GM10248 (cell line): Measurements from ENCODE around the gene PIGR.
A peak's percentile ranks its signal among the peaks of the same experiment; 100 is the strongest.

Experiments
- CTCF ChIA-PET: fragments of 300-600 bp; sonication (Branson Sonifier 250); formaldehyde crosslinking; extraction: SDS; loops from one replicate; lab custom pipeline; 2021; ENCODE audit warnings: antibody characterized with exemption; lab: Yijun Ruan, JAX
- POLR2A ChIA-PET: fragments of 350-650 bp; sonication (Branson Sonifier 250); formaldehyde crosslinking; extraction: SDS; loops from one replicate; lab custom pipeline; 2020; ENCODE audit warnings: antibody characterized with exemption; lab: Yijun Ruan, JAX
- DNase-seq: peaks from one replicate; pipeline ENCODE4 v3.0.0; 2012; ENCODE audit errors: extremely low spot score
- CTCF ChIP-seq: IDR thresholded peaks from 2 replicates; pipeline ENCODE4 v1.5.1; 2012; ENCODE audit warnings: mild to moderate bottlenecking, low read depth; ENCODE audit errors: extremely low read depth, missing control alignments, control extremely low read depth

The PIGR gene

DNA sequence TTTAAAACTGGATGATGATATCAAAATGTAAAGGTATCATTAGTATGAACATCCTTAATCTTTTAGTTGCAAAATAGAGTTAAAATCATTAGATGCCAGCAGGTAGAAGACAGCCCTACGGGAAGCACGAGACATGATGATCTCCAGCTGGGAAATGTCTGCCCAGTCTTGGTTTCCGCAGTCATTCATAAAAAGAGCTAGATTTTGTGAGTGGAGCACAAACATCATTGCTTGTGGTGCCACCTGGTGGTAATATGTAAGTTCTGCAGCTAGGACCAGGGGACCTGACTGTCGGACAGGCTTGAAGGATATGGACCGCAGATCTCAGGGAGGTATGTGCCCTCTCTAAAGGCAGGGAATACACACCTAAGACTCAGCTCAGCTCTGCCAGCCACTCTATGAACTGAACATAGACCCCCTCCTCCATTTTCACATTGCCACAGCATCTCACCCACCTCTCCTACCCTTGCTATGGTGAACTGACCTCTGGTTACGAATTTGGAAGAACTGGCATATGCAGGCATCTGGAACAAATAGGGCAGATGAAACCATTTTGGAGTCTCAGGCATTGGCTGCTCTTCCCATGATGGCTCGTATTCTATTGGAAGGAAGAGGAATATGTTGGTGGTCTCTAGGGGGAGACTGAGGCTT is 33.7 kb downstream of the PIGR start:
- ChIA-PET CTCF (interaction anchor here (0.6 to 12.9 kb wide), 71 partner anchors 10 to 587 kb away, joined by 3 to 307 read pairs (median 6); partner anchors contain the start of genes EIF2D, FCAMR, FCMR and IL20), POLR2A (no interaction called here)
- peak; percentile 76 for TF ChIP-seq CTCF
- DNase-seq = peak; percentile 70

- POLR2A ChIA-PET = no interaction called here
Measured at GRCh38 chr1:206911064-206911663, 35.1 kb downstream of the PIGR start.

DNA sequence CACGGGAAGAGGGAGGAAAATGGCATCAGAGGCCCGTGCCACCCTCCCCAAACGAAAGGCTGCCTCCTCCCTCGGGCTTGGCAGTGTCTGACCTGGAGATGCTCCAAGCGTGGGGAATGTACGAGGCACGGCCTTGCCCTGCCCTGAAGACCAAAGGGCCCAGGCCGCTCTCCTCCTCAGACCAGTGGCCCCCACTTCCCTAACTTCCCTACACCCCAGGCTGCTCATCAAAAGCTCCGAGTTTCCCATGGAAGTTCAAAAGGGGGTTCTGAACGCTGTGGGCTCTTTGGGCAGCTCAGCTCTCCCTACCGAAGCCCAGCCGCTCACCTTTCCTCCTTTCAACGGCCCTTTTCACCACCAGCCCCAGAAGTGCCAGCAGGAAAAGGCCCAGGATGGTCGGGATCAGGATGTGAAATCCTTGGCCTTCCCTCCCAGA is 36.4 kb downstream of the PIGR start:
- no peak for TF ChIP-seq CTCF
- DNase-seq = no peak
- ChIA-PET POLR2A (no interaction called here), CTCF (interaction anchor here (1.0 to 3.6 kb wide), 15 partner anchors 8 to 246 kb away, joined by 3 to 29 read pairs (median 7); partner anchors contain the start of genes FCMR, IL20 and IL24)

More at GRCh38 chr1:206911064-206911663, 35.1 kb downstream of the PIGR start:
- peak; percentile 55 for DNase-seq
- peak; percentile 62 for TF ChIP-seq CTCF
- CTCF ChIA-PET = interaction anchor here (0.7 to 12.9 kb wide), 45 partner anchors 9 to 589 kb away, joined by 3 to 307 read pairs (median 8); partner anchors contain the start of genes FCAMR, FCMR, IL20 and IL24

DNA sequence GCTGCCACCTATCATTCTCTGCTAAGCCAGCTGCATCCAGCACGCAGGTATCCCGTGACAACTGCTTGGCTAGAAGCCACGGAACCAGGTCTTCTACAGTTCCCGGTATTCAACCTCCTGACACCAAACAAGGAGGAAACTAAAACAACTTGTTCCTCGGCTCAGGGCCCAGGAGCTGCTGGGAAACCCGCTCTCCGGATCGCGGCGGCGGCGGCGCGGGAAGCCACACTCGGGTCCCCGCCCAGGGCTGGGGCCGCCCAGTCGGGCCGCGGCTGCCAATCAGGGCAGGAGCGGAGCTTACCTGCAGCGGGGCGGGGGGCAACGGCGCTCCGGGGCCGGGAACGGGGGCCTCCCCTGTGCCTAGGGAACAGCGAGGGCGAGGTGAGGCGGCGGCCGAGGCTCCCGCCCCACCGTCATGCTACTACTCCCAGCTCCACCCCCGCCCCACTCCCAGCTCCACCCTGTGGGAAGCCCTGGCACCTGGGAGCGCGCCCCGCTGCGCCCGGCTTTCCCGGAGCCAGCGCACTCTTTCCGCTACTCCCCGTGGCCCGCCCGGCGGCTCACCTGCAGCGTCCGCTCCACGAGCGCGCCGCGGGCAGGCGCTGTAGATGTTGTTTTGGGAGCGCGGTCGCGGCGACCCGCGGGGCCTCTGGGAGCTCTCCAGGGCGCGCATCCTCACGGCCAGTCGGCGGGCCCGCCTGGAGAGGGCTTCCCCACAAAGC is 36.9 kb downstream of the PIGR start:
- POLR2A ChIA-PET = interaction anchor here (0.7 kb wide), 1 partner anchor 64 kb away, joined by 3 read pairs; no protein-coding TSS in a partner anchor
- no peak for TF ChIP-seq CTCF
- DNase-seq = no peak
- CTCF ChIA-PET = interaction anchor here (0.9 to 3.6 kb wide), 25 partner anchors 8 to 300 kb away, joined by 3 to 29 read pairs (median 5); partner anchors contain the start of genes FCMR, IL20 and IL24

GRCh38 chr1:206908038-206908437 is 38.2 kb downstream of the PIGR start:
- no peak for TF ChIP-seq CTCF
- no peak for DNase-seq
- CTCF ChIA-PET = interaction anchor here (0.7 to 3.6 kb wide), 16 partner anchors 10 to 429 kb away, joined by 3 to 29 read pairs (median 6); partner anchors contain the start of genes FCMR and IL24
- POLR2A ChIA-PET = no interaction called here
